Heart right ventricle (tissue), 16 donors: ENCODE data around the gene ROCK1. TPM values are rescaled to one million over a fixed set of nuclear protein-coding genes. Genes with fewer than 3 reads are reported as not detected.

ENCODE experiments used
- ATAC-seq, 8 donors: fragments of 200-7000 bp; cut with Tn5 transposase; one replicate each; pipeline ENCODE4 v1.9.1; 2020; ENCODE audit warnings: mild to moderate bottlenecking in 8 of 8, moderate library complexity in 8 of 8, moderate number of reproducible peaks in 1 of 8
- DNase-seq, 2 donors: peaks; one replicate each; pipeline ENCODE4 v3.0.0-alpha.2; 2020
- H3K27ac ChIP-seq, 10 donors: fragments of 200-600 bp; sonication (generic) in 2 of 10; one replicate each; pipeline versions ENCODE4 v1.5.0 to v1.8.0; 2020 to 2022; ENCODE audit warnings: mild to moderate bottlenecking in 3 of 10
- H3K27me3 ChIP-seq, 7 donors: fragments of 200-600 bp; one replicate each; pipeline ENCODE4 v1.8.0; 2021 to 2022; ENCODE audit warnings: mild to moderate bottlenecking in 2 of 7
- H3K36me3 ChIP-seq, 9 donors: fragments of 200-600 bp; sonication (generic) in 1 of 9; one replicate each; pipeline versions ENCODE4 v1.5.0 to v1.8.0; 2020 to 2022; ENCODE audit warnings: mild to moderate bottlenecking in 2 of 9
- H3K4me1 ChIP-seq, 9 donors: fragments of 200-600 bp; sonication (generic) in 1 of 9; one replicate each; pipeline versions ENCODE4 v1.5.0 to v1.8.0; 2020 to 2022; ENCODE audit warnings: mild to moderate bottlenecking in 4 of 9
- H3K4me3 ChIP-seq, 10 donors: fragments of 200-600 bp; sonication (generic) in 2 of 10; one replicate each; pipeline versions ENCODE4 v1.5.0 to v1.8.0; 2020 to 2022; ENCODE audit warnings: mild to moderate bottlenecking in 7 of 10, moderate library complexity in 2 of 10
- H3K9me3 ChIP-seq, 11 donors: fragments of 200-600 bp in 10 of 11; sonication (generic) in 2 of 11; one replicate each; pipeline versions ENCODE4 v1.5.0 to v1.8.0; 2013 to 2022; ENCODE audit warnings: mild to moderate bottlenecking in 2 of 11, control low read depth in 1 of 11, moderate library complexity in 1 of 11
- CTCF ChIP-seq, 9 donors: fragments of 200-600 bp; sonication (generic) in 2 of 9; IDR thresholded peaks; one replicate each; pipeline versions ENCODE4 v1.5.0 to v1.8.0; 2021 to 2022; ENCODE audit warnings: antibody characterized with exemption in 9 of 9, mild to moderate bottlenecking in 5 of 9, moderate library complexity in 1 of 9
- WGBS, 2 donors: extraction: QIAGEN DNeasy Blood & Tissue Kit; methylation state at CpG; one replicate each; pipeline ENCODE4 v1.1.7; 2013; ENCODE audit warnings: inconsistent platforms in 1 of 2; 5-methylcytosine and 5-hydroxymethylcytosine counted together
- intact Hi-C, 10 donors: fragments of 100-400 bp; cut with DNase I; formaldehyde crosslinking; loops; one replicate each; pipeline versions ENCODE4 v1.11.1 to v1.14.2; 2022
- polyA plus RNA-seq, 2 donors: library from polyadenylated mRNA; stranded (reverse); fragments of 200-250 nt; gene quantifications; one replicate each; pipeline ENCODE4 v1.2.3, GENCODE V29; 2013
- total RNA-seq, 10 donors: library from RNA; stranded (reverse); fragmentation: NEBNext Ultra II Directional in 3 of 10; extraction: Animal tissue kit (Norgen Biotek cat#: 25700) in 3 of 10; gene quantifications; one replicate each; pipeline versions ENCODE4 v1.2.1 to v1.2.4, GENCODE V29; 2021 to 2023
- donor health status: Arrhythmogenic right ventricular cardiomyopathy.
- donor health status: ischemic (EF 13 %, LVEDD 7.1; RV severe dilation, severe dysfunction).
- donor health status: healthy with polysubstance abuse.
- donor health status: DM: no; HTN: yes; CAD: no.
- donor health status: DM: no; HTN: no; CAD: no.
- donor health status: ischemic (EF 25% LVEDD 6.9; RV normal size, moderate dysfunction).
- donor health status: ischemic (EF 25% LVEDD 5.7; RV mildly dilated, moderate dysfunction).
- donor health status: healthy.
- donor health status: DM: yes; HTN: yes; CAD: no.
- donor health status: Ischemic cardiomyopathy.
- donor health status: ischemic (EF 35%, LVEDD 5.7; RV mildly dilated, moderate dysfunction).
- donor health status: nonischemic (EF 11% LVEDD 7.7; RV severe dilation, severe dysfunction).
- donor health status: DM: yes; HTN: yes; CAD: no.
- donor health status: PGD.
- donor health status: ischemic (EF 29% LVEDD 5.4; RV normal size, mild dysfunction).
- donor health status: nonischemic (EF 23%, LVEDD 6.1; RV moderate dilation, normal function).

Gene ROCK1
- total and polyA plus RNA-seq, 12 donors, result 12.5 to 44.1 (median 35.1) TPM

- intact Hi-C loops, result no loop called here
- ATAC-seq, result no peak
These were observed 28.6 kb downstream of the ROCK1 start for GRCh38 chr18:21083017-21083416.

GRCh38 chr18:21081426-21081825, 30.2 kb downstream of the ROCK1 start:
- Histone ChIP-seq H3K4me3 (no peak overlapping the region), H3K27me3 (no peaks in the 10 kb centered on the region), H3K27ac (no peak overlapping the region), H3K9me3 (peaks cover 0 to 37% (median 4%) of the 10 kb centered on the region in 11 donors), H3K36me3 (no peaks in the 10 kb centered on the region), H3K4me1 (peaks cover 3 to 38% (median 12%) of the 10 kb centered on the region in 9 donors)
- no peak for TF ChIP-seq CTCF (IDR thresholded peaks at IDR 0.05)
- no peak for ATAC-seq
- no peak for DNase-seq
- intact Hi-C loops, result no loop called here
- WGBS, 2 donors, result 94 to 100% methylated on average over 1 of the region's 1 CpG

More at GRCh38 chr18:21083017-21083416, 28.6 kb downstream of the ROCK1 start:
- peaks cover 0 to 48% (median 10%) of the 10 kb centered on the region in 11 donors for H3K9me3 ChIP-seq
- H3K4me1 ChIP-seq, result peaks cover 0 to 30% (median 12%) of the 10 kb centered on the region in 9 donors
- no peak overlapping the region for H3K27ac ChIP-seq
- no peaks in the 10 kb centered on the region for H3K36me3 ChIP-seq
- TF ChIP-seq CTCF (IDR thresholded peaks at IDR 0.05), result no peak
- H3K4me3 ChIP-seq, result no peak overlapping the region
- DNase-seq, result no peak
- H3K27me3 ChIP-seq, result no peaks in the 10 kb centered on the region

GRCh38 chr18:21080576-21080975, 31.0 kb downstream of the ROCK1 start:
- ATAC-seq (no peak), DNase-seq (no peak)
- TF ChIP-seq CTCF (IDR thresholded peaks at IDR 0.05), result no peak
- no peak overlapping the region for H3K4me3 ChIP-seq
- H3K36me3 ChIP-seq, result no peaks in the 10 kb centered on the region
- H3K27ac ChIP-seq, result no peak overlapping the region
- no peaks in the 10 kb centered on the region for H3K27me3 ChIP-seq
- H3K9me3 ChIP-seq, result peaks cover 0 to 37% (median 4%) of the 10 kb centered on the region in 11 donors
- H3K4me1 ChIP-seq, result peaks cover 3 to 43% (median 18%) of the 10 kb centered on the region in 9 donors
- intact Hi-C loops, result no loop called here
- 99 to 100% methylated on average over 1 of the region's 1 CpG for WGBS, 2 donors

GRCh38 chr18:21074336-21075323, 37.0 kb downstream of the ROCK1 start:
- no peaks in the 10 kb centered on the region for H3K27me3 ChIP-seq
- TF ChIP-seq CTCF (IDR thresholded peaks at IDR 0.05), result no peak
- H3K36me3 ChIP-seq, result no peaks in the 10 kb centered on the region
- peak overlapping the region in 1 of 10 donors; percentile 5 for H3K27ac ChIP-seq
- no peak for DNase-seq
- WGBS, 2 donors, result 76 to 82% methylated on average over 3 of the region's 3 CpGs
- H3K4me3 ChIP-seq, result no peak overlapping the region
- peaks cover 12 to 57% (median 33%) of the 10 kb centered on the region in 9 donors for H3K4me1 ChIP-seq
- peak in 3 of 8 donors; percentile 24 to 49 (median 35) for ATAC-seq
- no peaks in the 10 kb centered on the region for H3K9me3 ChIP-seq
- intact Hi-C loops, result loop anchor here in 1 of 10 donors (5.0 kb wide), 1 partner anchor 33 kb away; no protein-coding TSS in a partner anchor
